Measurements from ENCODE around the gene ADRA2C. TPM values are rescaled to one million over a fixed set of nuclear protein-coding genes. Genes with fewer than 3 reads are reported as not detected.

Gene ADRA2C
- total and polyA plus RNA-seq, 2 of the 13 experiments (the other 11 are each of a cell fraction or from before 2014, with no cell fraction given): 15.4 to 69.7 TPM

GRCh38 chr4:3786196-3786869, 20.1 kb downstream of the ADRA2C start (continued):
- peak; percentile 86 for TF ChIP-seq ZNF687 (CRISPR knock-in tag; IDR thresholded peaks at IDR 0.05)
- peak; percentile 72 for TF ChIP-seq HNF4A (CRISPR knock-in tag; IDR thresholded peaks at IDR 0.05)
- TF ChIP-seq ZNF777 (CRISPR knock-in tag; IDR thresholded peaks at IDR 0.05): no peak
- TF ChIP-seq ZNF331 (CRISPR knock-in tag; IDR thresholded peaks at IDR 0.05): 0 out of 2 replicates have a peak, but pooled peaks have one; percentile 13
- TF ChIP-seq EP300 (IDR thresholded peaks at IDR 0.05; ENCODE audit: low read depth in 2 of 2, low read length in 2 of 2): peak in 1 of 2 experiments; percentile 28; a peak in 1 of 4 replicates
- no peak for TF ChIP-seq EP300 (CRISPR knock-in tag; IDR thresholded peaks at IDR 0.05; ENCODE audit: borderline replicate concordance)
- TF ChIP-seq CTCF (CRISPR knock-in tag; IDR thresholded peaks at IDR 0.05): peak; percentile 61
- no peak for TF ChIP-seq ZNF367 (CRISPR knock-in tag; IDR thresholded peaks at IDR 0.05; ENCODE audit: borderline replicate concordance)
- TF ChIP-seq ARHGAP35 (CRISPR knock-in tag; IDR thresholded peaks at IDR 0.05; ENCODE audit: borderline replicate concordance): no peak
- peak; percentile 56 for TF ChIP-seq HNF4G (IDR thresholded peaks at IDR 0.05; ENCODE audit: borderline replicate concordance, low read depth, low read length)
- no peak; the same call in 1 of the 2 replicates for TF ChIP-seq HNF4G (CRISPR knock-in tag; IDR thresholded peaks at IDR 0.05; ENCODE audit: borderline replicate concordance, low read depth)
- TF ChIP-seq RAD21 (CRISPR knock-in tag; IDR thresholded peaks at IDR 0.05): peak; percentile 54
- TF ChIP-seq NFYC (CRISPR knock-in tag; IDR thresholded peaks at IDR 0.05): peak; percentile 69
- TF ChIP-seq ZNF644 (CRISPR knock-in tag; IDR thresholded peaks at IDR 0.05; ENCODE audit: low read depth): no peak
- no peak for TF ChIP-seq KDM2A (CRISPR knock-in tag; IDR thresholded peaks at IDR 0.05; ENCODE audit: borderline replicate concordance, low read depth)
- TF ChIP-seq CSRNP1 (CRISPR knock-in tag; IDR thresholded peaks at IDR 0.05): no peak
- peak; percentile 67; the same call in 1 of the 2 replicates for TF ChIP-seq NR2C2 (CRISPR knock-in tag; IDR thresholded peaks at IDR 0.05; ENCODE audit: borderline replicate concordance)
- TF ChIP-seq XRCC5 (optimal IDR thresholded peaks at IDR 0.05; ENCODE audit: low read length): peak; percentile 27
- TF ChIP-seq ZNF768 (CRISPR knock-in tag; IDR thresholded peaks at IDR 0.05): peak; percentile 47; the same call in 1 of the 2 replicates
- TF ChIP-seq TFDP2 (CRISPR knock-in tag; IDR thresholded peaks at IDR 0.05): no peak
- TF ChIP-seq HDAC2 (CRISPR knock-in tag; IDR thresholded peaks at IDR 0.05): 0 out of 2 replicates have a peak, but pooled peaks have one; percentile 24
- 0 out of 2 replicates have a peak, but pooled peaks have one; percentile 36 for TF ChIP-seq ZNF317 (CRISPR knock-in tag; IDR thresholded peaks at IDR 0.05)

Data from HepG2 (cell line).